Measurements from ENCODE around the gene C16orf95.

DNA sequence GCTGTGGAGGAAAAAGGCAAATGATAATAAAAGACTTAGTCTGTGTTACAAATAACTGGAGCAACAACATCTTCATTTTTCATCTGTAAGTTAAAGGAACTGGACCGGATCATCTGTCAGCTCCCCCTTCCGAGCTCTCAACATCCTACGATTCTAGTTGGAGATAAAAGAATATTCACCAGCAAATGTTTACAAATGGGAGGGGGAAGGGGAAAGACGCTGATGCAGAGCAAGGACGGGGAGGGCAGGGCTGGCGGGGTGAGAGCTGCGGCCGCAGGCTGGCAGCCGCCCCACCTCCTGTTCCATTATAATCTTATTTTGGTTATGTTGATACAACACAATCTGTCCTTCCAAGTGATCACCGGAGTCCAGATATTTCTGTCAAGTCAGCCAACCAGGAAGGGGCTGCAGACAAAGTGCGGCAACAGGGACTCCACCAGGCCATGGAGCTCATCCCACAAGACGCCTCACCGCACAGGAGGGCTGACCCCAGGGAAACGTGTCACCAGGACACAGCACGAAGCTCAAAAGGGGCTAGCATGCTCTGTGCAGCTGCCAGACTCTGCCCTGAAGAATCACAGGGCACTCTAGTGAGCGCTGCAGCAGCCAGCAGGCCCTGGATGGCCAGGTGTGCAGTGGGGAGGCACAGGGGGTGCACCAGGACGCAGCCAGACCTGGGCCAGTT lies 46.7 kb upstream of the C16orf95 start:
- TF ChIP-seq POLR2A (IDR thresholded peaks at IDR 0.05) (no peak), CTCF (IDR thresholded peaks at IDR 0.05) (no peak)

Measured in lower leg skin (tissue), 3 donors.